RCC 7860 (cell line): Measurements from ENCODE around the gene CNNM4.

ENCODE experiments used
- DNase-seq: peaks from one replicate; pipeline ENCODE4 v3.0.0-alpha.2; 2015; ENCODE audit warnings: low spot score
- FAIRE-seq: peaks from 2 replicates; lab custom pipeline; 2012; peaks lifted over from hg19 to GRCh38; lab: Jason Lieb, UNC

CNNM4 gene

GRCh38 chr2:96760036-96760985 lies at the start of gene CNNM4:
Gene CNNM4, plus strand, starts transcription at chr2:96760902. Its CDS starts 98 bp downstream, at chr2:96761000.
- no peak for FAIRE-seq

GRCh38 chr2:96710985-96711384 lies 49.7 kb upstream of the CNNM4 start:
- FAIRE-seq (no peak), DNase-seq (no peak)

More at GRCh38 chr2:96760036-96760985, at the start of gene CNNM4:
- peak; percentile 86 for DNase-seq

- FAIRE-seq (no peak), DNase-seq (no peak)
These were observed 45.0 kb upstream of the CNNM4 start for GRCh38 chr2:96715658-96716057.

- DNase-seq (no peak), FAIRE-seq (no peak)
These were observed 44.3 kb upstream of the CNNM4 start for GRCh38 chr2:96716388-96716787.

- FAIRE-seq (no peak), DNase-seq (no peak)
These were observed 34.6 kb upstream of the CNNM4 start for GRCh38 chr2:96726131-96726530.

GRCh38 chr2:96727431-96727830 lies 33.3 kb upstream of the CNNM4 start:
- DNase-seq (no peak), FAIRE-seq (no peak)

- FAIRE-seq (no peak), DNase-seq (no peak)
These were observed 31.0 kb upstream of the CNNM4 start for GRCh38 chr2:96729748-96730147.

GRCh38 chr2:96730212-96730611 lies 30.5 kb upstream of the CNNM4 start:
- no peak for FAIRE-seq
- DNase-seq = no peak

GRCh38 chr2:96733931-96734330 lies 26.8 kb upstream of the CNNM4 start:
- no peak for DNase-seq
- FAIRE-seq = no peak

GRCh38 chr2:96734880-96735583 lies 25.7 kb upstream of the CNNM4 start:
- FAIRE-seq (no peak), DNase-seq (no peak)

GRCh38 chr2:96737251-96737650 lies 23.5 kb upstream of the CNNM4 start:
- FAIRE-seq = no peak
- no peak for DNase-seq

- DNase-seq (no peak), FAIRE-seq (no peak)
These were observed 22.9 kb upstream of the CNNM4 start for GRCh38 chr2:96737831-96738230.

GRCh38 chr2:96739076-96739632 lies 21.5 kb upstream of the CNNM4 start:
- DNase-seq (no peak), FAIRE-seq (no peak)

GRCh38 chr2:96739633-96740428 lies 20.9 kb upstream of the CNNM4 start, which contains the start of gene LMAN2L:
Gene LMAN2L, minus strand, starts transcription at chr2:96740064. Its CDS starts 24 bp downstream, at chr2:96740040.
- FAIRE-seq (peak; percentile 90), DNase-seq (peak; percentile 89)

GRCh38 chr2:96747061-96747617 lies 13.6 kb upstream of the CNNM4 start:
- no peak for FAIRE-seq
- no peak for DNase-seq

- DNase-seq (no peak), FAIRE-seq (no peak)
These were observed 8.9 kb upstream of the CNNM4 start for GRCh38 chr2:96751800-96752199.

- no peak for FAIRE-seq
These were observed 6.9 kb upstream of the CNNM4 start for GRCh38 chr2:96753661-96754282.

GRCh38 chr2:96754317-96754716 lies 6.4 kb upstream of the CNNM4 start:
- no peak for DNase-seq
- FAIRE-seq = no peak

More at GRCh38 chr2:96753661-96754282, 6.9 kb upstream of the CNNM4 start:
- DNase-seq = no peak

GRCh38 chr2:96756788-96757476 lies 3.8 kb upstream of the CNNM4 start:
- FAIRE-seq (no peak), DNase-seq (no peak)
